CD4-positive, alpha-beta memory T cell (primary cell): ENCODE measurements around the gene MESP2. TPM values are rescaled to one million over a fixed set of nuclear protein-coding genes. Genes with fewer than 3 reads are reported as not detected.

ENCODE experiments used
- CTCF ChIA-PET: fragments of 350-600 bp; sonication (Branson Sonifier 250); formaldehyde crosslinking; loops from one replicate; lab custom pipeline; 2021; ENCODE audit warnings: inconsistent platforms; ENCODE audit not compliant: partially characterized antibody; lab: Charles Lee
- POLR2A ChIA-PET: fragments of 350-600 bp; sonication (Branson Sonifier 250); formaldehyde crosslinking; loops from one replicate; lab custom pipeline; 2021; ENCODE audit not compliant: partially characterized antibody; lab: Charles Lee
- DNase-seq, 5 donors: peaks; one replicate each; pipeline versions ENCODE4 v3.0.0 to v3.0.0-alpha.2; 2020 to 2022; ENCODE audit warnings: mixed read lengths in 1 of 5
- H3K27ac ChIP-seq: one replicate; pipeline ENCODE4 v1.7.0; 2013; ENCODE audit warnings: low read depth, low read length
- H3K27me3 ChIP-seq: 2 replicates; pipeline ENCODE4 v1.7.0; 2013; ENCODE audit warnings: mild to moderate bottlenecking, low read length, moderate library complexity; ENCODE audit not compliant: insufficient read depth
- H3K36me3 ChIP-seq: 2 replicates; pipeline ENCODE4 v1.7.0; 2013; ENCODE audit warnings: mild to moderate bottlenecking, low read length, moderate library complexity; ENCODE audit not compliant: insufficient read depth
- H3K4me1 ChIP-seq: 2 replicates; pipeline ENCODE4 v1.7.0; 2013; ENCODE audit warnings: mild to moderate bottlenecking, low read length, moderate library complexity; ENCODE audit not compliant: insufficient read depth
- H3K4me3 ChIP-seq, 2 donors: one replicate each; pipeline ENCODE4 v1.7.0; 2013; ENCODE audit warnings: low read length in 2 of 2, mild to moderate bottlenecking in 1 of 2
- H3K9me3 ChIP-seq, 2 donors: one replicate each; pipeline ENCODE4 v1.7.0; 2013; ENCODE audit warnings: low read length in 2 of 2, control low read depth in 1 of 2; ENCODE audit not compliant: control insufficient read depth in 1 of 2
- H3K27ac Mint-ChIP-seq, 7 donors: one replicate each; pipeline ENCODE4 v1.8.0; 2020 to 2021; ENCODE audit warnings: mixed read lengths in 7 of 7, mild to moderate bottlenecking in 6 of 7, inconsistent platforms in 3 of 7, moderate library complexity in 3 of 7
- H3K27me3 Mint-ChIP-seq, 2 donors: one replicate each; pipeline ENCODE4 v1.8.0; 2020 to 2021; ENCODE audit warnings: mixed read lengths in 2 of 2
- H3K36me3 Mint-ChIP-seq, 2 donors: one replicate each; pipeline ENCODE4 v1.8.0; 2020 to 2021; ENCODE audit warnings: mixed read lengths in 2 of 2, inconsistent platforms in 1 of 2, mild to moderate bottlenecking in 1 of 2
- H3K4me1 Mint-ChIP-seq, 4 donors: one replicate each; pipeline ENCODE4 v1.8.0; 2020 to 2021; ENCODE audit warnings: mixed read lengths in 4 of 4, mild to moderate bottlenecking in 1 of 4
- H3K4me3 Mint-ChIP-seq, 8 donors: one replicate each; pipeline ENCODE4 v1.8.0; 2020 to 2021; ENCODE audit warnings: mixed read lengths in 8 of 8, mild to moderate bottlenecking in 7 of 8, moderate library complexity in 6 of 8, inconsistent platforms in 3 of 8
- H3K9me3 Mint-ChIP-seq, 8 donors: one replicate each; pipeline ENCODE4 v1.8.0; 2020 to 2021; ENCODE audit warnings: mixed read lengths in 8 of 8, mild to moderate bottlenecking in 5 of 8, inconsistent platforms in 3 of 8, moderate library complexity in 1 of 8
- intact Hi-C: fragments of 100-400 bp; cut with micrococcal nuclease; formaldehyde crosslinking; loops from one replicate; pipeline ENCODE4 v1.15.1; 2023
- polyA plus RNA-seq, 2 donors: library from polyadenylated mRNA; unstranded; fragments of 300-500 nt; fragmentation: Illumina TruSeq; gene quantifications; one replicate each; pipeline ENCODE4 v1.2.3, GENCODE V29; 2021
- total RNA-seq, 2 experiments: library from RNA; stranded (reverse); gene quantifications; one replicate each; pipeline ENCODE4 v1.2.3, GENCODE V29; 2021

The MESP2 gene
- total and polyA plus RNA-seq, 4 experiments from 2014 or later, result not detected

GRCh38 chr15:89826671-89827655, 50.8 kb downstream of the MESP2 start:
- no peaks in the 10 kb centered on the region for H3K4me1 ChIP-seq
- H3K27me3 ChIP-seq, result no peaks in the 10 kb centered on the region
- H3K9me3 Mint-ChIP-seq, result no peaks in the 10 kb centered on the region
- no peaks in the 10 kb centered on the region for H3K9me3 ChIP-seq
- H3K36me3 ChIP-seq, result no peaks in the 10 kb centered on the region
- peaks cover 4 to 7% of the 10 kb centered on the region in 2 donors for H3K36me3 Mint-ChIP-seq
- no peak overlapping the region for H3K4me3 Mint-ChIP-seq
- POLR2A ChIA-PET, result no interaction called here
- no peaks in the 10 kb centered on the region for H3K27me3 Mint-ChIP-seq
- CTCF ChIA-PET, result no interaction called here
- DNase-seq, result no peak
- intact Hi-C loops, result no loop called here
- H3K27ac Mint-ChIP-seq, result peak overlapping the region in 1 of 7 donors; percentile 52
- H3K4me1 Mint-ChIP-seq, result peaks cover 0 to 4% (median 0%) of the 10 kb centered on the region in 4 donors
- no peak overlapping the region for H3K4me3 ChIP-seq
- no peak overlapping the region for H3K27ac ChIP-seq

GRCh38 chr15:89827829-89828228, 51.7 kb downstream of the MESP2 start:
- Histone ChIP-seq H3K4me3 (no peak overlapping the region), H3K36me3 (no peaks in the 10 kb centered on the region), H3K27ac (no peak overlapping the region), H3K9me3 (no peaks in the 10 kb centered on the region), H3K4me1 (no peaks in the 10 kb centered on the region), H3K27me3 (no peaks in the 10 kb centered on the region)
- Mint-ChIP-seq H3K27me3 (no peaks in the 10 kb centered on the region), H3K4me3 (no peak overlapping the region), H3K4me1 (peaks cover 0 to 4% (median 0%) of the 10 kb centered on the region in 4 donors), H3K9me3 (no peaks in the 10 kb centered on the region), H3K27ac (no peak overlapping the region), H3K36me3 (peaks cover 6 to 9% of the 10 kb centered on the region in 2 donors)
- ChIA-PET POLR2A (no interaction called here), CTCF (no interaction called here)
- no peak for DNase-seq
- intact Hi-C loops, result no loop called here

Other genes starting within 250 kb of the MESP2 start
- under 1 TPM; 0.12 to 0.14 TPM for gene TICRR, start 200.9 kb upstream of the MESP2 start, total RNA-seq
- gene TICRR, start 200.9 kb upstream of the MESP2 start, polyA plus RNA-seq, result under 1 TPM in 1 of 2 donors, not detected in 1; 0.07 TPM
- gene KIF7, start 120.9 kb upstream of the MESP2 start, total RNA-seq, result not detected
- not detected for gene KIF7, start 120.9 kb upstream of the MESP2 start, polyA plus RNA-seq
- gene PLIN1, start 97.0 kb upstream of the MESP2 start, total RNA-seq, result 1 to 10 TPM in 1 of 2 experiments, under 1 TPM in 1; 0.44 to 1.2 TPM
- gene PLIN1, start 97.0 kb upstream of the MESP2 start, polyA plus RNA-seq, result under 1 TPM in 1 of 2 donors, not detected in 1; 0.46 TPM
- 1 to 10 TPM; 2.9 to 3.0 TPM for gene PEX11A, start 85.6 kb upstream of the MESP2 start, total RNA-seq
- 1 to 10 TPM in 1 of 2 donors, under 1 TPM in 1; 0.78 to 2.7 TPM for gene PEX11A, start 85.6 kb upstream of the MESP2 start, polyA plus RNA-seq
- gene WDR93, start 85.5 kb upstream of the MESP2 start, total RNA-seq, result not detected
- not detected for gene WDR93, start 85.5 kb upstream of the MESP2 start, polyA plus RNA-seq
- gene MESP1, start 25.1 kb upstream of the MESP2 start, total RNA-seq, result under 1 TPM; 0.53 to 0.79 TPM
- gene MESP1, start 25.1 kb upstream of the MESP2 start, polyA plus RNA-seq, result 1 to 10 TPM in 1 of 2 donors, under 1 TPM in 1; 0.69 to 1.2 TPM
- gene ANPEP, start 38.5 kb downstream of the MESP2 start, total RNA-seq, result 1 to 10 TPM; 1.9 to 2.2 TPM
- gene ANPEP, start 38.5 kb downstream of the MESP2 start, polyA plus RNA-seq, result not detected
- 10 to 100 TPM; 34.3 to 36.6 TPM for gene AP3S2, start 117.7 kb downstream of the MESP2 start, total RNA-seq
- 10 to 100 TPM; 34.1 to 37.3 TPM for gene AP3S2, start 117.7 kb downstream of the MESP2 start, polyA plus RNA-seq
- under 1 TPM; 0.11 to 0.26 TPM for gene ARPIN, start 136.6 kb downstream of the MESP2 start, total RNA-seq
- not detected for gene ARPIN, start 136.6 kb downstream of the MESP2 start, polyA plus RNA-seq
- gene ZNF710, start 225.0 kb downstream of the MESP2 start, total RNA-seq, result 10 to 100 TPM; 19.2 to 19.7 TPM
- 1 to 10 TPM in 1 of 2 donors, under 1 TPM in 1; 0.10 to 2.7 TPM for gene ZNF710, start 225.0 kb downstream of the MESP2 start, polyA plus RNA-seq